Measurements from ENCODE around the gene MYH10.

Gene MYH10

DNA sequence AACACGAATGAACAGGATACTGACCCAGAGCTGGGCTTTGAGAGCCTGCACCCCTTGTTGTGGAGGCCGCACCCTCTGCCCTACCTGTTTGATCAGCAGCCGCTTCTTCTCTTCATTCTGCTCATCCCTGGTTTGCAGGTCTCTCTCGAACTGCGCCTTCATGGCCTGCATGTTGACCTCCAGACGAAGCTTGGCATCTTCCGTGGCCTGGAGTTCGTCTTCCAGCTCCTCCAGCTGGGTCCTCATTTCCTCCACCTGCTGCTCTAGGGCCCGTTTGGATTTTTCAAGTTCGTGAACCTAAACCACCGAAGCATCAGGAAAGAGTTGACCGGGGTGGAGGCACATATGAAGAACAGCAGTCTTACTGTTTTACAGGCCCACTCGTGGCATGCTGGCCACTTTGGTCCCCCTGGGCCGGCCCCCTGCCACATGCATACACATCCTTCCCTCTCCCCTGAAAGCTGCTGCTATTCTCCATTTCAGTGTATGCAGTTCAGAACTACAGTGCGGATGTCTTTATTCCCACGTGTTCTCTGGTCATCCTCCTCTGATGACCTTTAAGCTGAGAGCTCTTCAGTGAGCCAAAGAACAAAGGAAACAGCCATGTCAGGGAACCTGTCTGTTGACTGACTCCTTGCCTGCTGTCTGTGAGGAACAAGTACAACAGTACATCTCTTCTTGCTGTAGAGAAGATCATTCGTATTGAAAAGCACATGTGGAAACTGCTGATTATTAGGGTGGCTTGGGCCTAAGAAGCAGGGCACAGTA, 140.1 kb downstream of the MYH10 start:
- DNase-seq, result no peak

DNA sequence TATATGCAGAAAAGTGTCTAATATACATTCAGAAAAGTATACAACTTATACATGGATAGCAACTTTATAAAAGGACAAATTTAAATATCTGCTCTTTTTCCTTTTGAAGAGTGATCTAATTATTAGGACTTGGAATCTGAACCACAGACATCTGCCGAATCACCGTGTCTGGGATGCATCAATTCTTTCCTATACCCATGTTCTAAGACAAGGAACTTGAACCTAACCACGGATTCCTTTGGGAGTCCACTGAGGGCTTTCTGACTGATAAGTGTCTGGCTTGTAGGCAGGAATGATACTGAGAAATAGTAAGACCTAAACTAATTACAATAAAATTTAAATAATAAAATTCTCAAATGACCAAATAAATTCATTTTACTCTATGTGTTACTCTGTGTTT, 140.7 kb downstream of the MYH10 start:
- no peak for DNase-seq

DNA sequence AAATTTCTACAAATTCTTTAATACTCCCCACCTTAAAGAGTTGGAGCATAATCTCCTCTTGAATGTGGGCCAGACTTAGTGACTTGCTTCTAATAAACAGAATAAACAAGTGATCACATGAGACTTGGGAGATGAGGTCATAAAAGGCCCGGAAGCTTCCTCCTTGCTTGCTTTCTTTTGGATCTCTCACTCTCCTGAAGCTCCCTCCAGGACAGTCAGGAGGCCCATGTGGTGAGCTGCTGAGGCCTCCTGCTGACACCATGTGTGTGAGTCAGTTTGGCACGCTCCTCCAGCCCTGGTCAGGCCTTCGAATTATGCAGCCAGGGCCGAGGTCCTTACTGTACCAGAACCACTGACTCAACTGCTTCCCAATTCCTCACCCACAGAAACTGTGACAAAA, 141.6 kb downstream of the MYH10 start:
- no peak for DNase-seq

DNA sequence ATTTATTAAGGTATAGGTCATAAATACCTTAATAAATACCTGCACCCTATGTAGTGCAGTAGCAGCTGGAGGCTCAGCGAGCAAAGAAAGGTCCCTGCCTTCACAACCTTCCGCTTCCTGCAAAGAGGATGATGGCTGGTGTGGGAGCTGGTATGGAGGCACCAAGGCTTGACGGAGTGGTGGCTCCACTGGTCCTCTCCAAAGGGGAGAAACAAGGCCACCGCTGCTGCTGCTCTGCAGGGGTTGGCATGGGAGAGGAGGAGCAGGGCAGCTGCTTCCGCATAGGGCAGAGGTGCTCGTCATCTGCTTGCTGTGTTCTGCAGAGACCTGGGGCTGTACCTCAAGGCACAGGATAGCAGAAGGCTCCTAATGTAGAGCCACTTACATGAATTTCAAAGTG, 142.0 kb downstream of the MYH10 start:
- no peak for DNase-seq

DNA sequence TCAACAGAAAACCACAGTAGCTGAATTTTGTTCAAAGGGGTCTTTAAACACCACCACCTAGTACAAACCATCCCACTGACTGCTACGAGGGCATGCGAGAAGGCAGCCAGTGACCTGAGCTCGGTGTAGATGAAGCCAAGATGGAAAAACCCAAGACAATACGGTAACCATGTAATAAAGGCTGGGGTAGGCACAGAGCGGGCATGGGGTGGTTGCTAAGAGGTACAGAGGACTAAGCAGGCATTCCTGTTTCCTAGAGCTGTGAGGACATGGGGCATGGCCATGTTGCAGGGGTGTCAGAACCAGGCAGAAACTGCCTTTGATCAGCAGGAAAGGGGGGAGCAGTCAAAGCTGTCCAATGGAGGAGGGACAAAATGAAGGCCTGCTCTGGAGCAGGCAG, 142.8 kb downstream of the MYH10 start:
- DNase-seq, result no peak

DNA sequence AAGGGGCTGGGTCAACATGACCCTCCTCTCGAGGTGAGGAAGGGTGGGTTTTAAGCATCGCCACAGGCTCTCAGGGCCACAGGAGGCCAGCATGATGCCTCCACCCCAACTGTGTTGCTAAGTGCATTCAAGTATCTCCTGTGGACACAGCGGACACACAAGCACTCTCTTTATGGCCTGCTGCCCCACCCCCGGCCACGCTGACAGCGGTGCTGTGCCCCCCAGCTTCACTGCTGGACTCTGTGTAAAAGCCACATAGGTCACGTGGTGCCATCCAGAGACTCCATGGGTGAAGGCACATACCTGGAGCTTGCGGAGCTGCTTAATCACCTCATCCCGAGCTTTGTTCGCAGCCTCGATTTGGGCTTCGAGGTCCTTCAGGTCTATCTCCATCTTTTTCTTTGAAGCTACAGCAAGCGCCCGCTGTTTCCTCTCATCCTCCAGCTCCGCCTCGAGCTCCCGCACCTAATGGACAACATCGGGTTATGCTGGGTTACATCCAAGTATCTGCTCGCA, 143.3 kb downstream of the MYH10 start:
- no peak for DNase-seq

DNA sequence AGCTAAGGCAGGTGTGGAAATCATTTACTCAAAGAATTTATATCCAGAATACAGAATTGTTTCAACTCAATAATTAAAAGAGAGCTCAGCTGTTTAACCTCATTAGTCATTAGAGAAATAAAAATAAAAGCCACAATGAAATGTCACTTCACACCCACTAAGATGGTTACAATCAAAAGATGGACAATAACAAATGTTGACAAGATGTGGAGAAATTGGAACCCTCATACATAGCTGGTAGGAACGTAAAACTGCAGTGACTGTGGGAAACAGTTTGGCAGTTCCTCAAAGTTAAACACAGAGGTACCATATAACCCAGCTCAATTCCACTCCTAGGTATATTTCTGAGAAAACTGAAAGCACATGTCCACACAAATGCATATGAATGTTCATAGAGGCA, 145.0 kb downstream of the MYH10 start:
- DNase-seq, result no peak

DNA sequence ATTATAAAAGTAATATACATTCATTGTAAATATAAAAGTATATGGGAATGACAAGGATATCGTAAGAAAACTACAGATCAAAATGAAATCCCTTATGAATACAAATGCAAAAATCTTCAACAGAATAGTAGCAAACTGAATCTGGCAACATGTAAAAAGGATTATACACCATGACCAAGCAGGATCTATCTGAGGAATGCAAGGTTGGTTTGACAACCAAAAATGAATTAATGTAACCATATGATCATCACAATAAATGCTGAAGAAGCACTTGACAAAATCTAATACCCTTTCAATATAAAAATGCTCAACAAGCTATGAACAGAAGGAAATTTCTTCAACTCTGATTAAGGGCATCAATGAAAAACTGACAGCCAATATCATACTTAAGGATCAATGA, 146.1 kb downstream of the MYH10 start:
- DNase-seq, result no peak

DNA sequence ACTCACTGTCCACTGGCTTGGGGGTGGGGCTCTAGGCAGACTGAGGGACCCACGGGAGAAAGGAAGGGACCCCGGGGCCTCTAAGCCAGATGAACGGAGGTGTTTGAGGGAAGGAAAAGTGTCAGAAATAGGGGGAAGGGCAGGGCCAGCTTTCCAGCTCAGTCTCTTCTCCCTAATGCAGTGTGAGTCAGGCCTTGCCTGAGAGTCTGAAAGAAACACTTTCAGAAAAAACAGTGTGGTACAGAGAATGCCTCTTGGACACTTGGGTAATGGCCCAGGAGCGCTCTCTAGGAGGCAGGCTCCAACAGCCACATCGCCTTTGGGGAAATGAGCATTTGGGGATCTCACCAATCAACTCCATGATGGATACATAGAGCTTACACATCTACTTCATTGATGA, 148.0 kb downstream of the MYH10 start:
- no peak for DNase-seq

DNA sequence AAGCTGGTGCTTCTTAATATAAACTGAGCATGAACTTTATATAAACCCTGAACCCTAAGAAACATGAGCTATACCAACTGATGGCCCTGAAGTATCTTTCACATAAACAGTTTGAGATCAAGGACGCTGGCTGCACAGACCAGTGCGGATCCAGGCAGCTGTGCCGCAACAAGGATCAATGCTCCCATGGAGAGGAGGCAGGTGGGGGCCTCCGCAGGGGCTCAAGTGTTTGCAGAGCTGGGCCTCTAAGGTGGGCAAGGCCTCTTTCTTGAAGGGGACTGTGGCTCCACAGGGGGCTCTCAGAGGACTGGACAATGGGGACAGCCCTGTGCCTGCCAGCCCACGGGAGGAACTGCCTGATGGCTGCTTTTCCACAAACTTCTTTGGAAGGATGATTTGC, 148.8 kb downstream of the MYH10 start:
- DNase-seq, result no peak

DNA sequence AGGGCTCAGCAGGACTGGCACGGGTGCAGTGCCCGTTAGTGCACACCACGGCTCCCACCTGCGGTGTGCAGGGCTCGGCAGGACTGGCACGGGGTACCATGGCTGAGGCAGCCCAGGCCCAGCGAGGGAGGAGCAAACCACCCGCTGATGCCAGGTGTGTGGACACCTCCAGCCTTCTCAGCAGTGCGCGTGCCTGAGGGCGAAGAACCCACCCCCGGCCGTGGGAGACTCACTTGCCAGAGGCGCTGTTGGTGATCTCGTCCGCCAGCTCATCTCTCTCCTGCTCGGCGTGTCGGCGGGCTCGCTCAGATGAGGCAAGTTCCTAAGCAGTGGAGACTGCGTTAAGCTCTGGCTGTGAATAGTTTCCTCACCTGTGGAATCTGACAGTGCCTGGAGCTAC, 149.4 kb downstream of the MYH10 start:
- DNase-seq, result no peak

DNA sequence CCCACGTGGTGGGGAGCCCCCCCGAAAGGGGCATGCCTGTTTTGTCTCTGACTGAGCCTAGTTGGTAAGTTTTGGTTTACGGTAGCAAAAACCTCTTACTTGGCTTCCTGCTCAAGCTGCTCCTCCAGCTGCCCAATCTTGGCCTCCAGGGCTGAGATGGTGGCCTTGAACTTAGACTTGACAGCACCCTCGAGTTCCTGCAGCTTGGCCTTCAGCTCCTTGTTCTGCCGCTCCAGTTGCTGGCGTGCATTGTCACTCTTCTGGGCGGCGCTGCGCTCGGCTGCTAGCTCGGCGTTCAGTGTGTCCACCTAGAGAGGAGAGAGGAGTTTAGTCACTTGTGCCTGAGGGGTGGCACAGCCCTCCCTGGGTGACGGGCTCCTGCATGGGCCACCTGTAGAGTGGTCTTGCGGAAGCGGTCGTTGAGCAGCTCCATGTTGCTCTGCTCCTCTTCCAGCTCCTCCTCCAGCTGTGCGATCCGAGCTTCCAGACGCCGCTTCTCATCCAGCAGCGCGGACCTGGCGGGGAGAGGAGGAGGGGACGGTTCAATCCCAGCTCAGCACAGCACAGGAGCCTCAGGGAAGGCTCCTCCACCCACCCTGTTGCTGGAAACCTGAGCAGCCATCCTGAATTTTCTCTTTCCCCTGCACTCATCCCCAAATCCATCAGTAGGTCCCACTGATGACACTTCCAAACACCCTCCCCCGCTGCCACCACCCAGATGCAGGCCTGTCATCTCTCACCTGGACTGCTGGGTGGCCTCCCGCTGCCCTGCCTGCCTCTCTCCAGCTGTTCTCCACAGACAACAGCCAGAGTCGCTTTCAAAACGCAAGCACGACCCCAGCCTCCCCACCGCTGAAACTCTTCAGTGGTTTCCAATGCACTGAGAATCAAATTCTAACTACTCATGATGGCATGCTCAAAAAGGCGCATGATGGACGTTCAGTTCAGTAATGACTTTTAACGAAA, 150.2 kb downstream of the MYH10 start:
- DNase-seq, result no peak

DNA sequence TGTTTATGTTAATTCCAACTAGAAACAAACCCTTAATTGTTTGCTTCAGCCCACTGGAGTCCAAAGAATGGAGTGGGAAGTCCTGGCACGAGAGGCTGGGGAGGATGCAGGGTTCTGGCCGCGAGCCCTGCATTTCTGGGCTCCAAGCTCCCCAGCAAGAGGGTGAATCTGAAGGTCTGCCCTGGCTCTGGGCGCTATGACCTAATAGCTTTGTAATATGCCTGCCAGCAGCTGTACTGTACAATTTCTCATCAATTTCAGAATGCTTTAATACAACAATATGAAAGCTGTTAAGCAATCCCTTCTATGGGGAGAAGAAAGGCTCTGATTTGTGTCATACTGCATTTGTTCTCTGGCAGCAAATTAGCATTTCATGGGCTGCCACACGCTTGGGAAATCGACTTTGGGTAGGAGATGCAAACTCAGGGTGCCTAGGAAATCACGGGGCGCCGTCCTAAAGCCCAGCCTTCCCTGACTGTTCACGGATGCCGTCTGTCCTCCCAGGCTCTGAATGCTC, 151.0 kb downstream of the MYH10 start:
- DNase-seq, result no peak

DNA sequence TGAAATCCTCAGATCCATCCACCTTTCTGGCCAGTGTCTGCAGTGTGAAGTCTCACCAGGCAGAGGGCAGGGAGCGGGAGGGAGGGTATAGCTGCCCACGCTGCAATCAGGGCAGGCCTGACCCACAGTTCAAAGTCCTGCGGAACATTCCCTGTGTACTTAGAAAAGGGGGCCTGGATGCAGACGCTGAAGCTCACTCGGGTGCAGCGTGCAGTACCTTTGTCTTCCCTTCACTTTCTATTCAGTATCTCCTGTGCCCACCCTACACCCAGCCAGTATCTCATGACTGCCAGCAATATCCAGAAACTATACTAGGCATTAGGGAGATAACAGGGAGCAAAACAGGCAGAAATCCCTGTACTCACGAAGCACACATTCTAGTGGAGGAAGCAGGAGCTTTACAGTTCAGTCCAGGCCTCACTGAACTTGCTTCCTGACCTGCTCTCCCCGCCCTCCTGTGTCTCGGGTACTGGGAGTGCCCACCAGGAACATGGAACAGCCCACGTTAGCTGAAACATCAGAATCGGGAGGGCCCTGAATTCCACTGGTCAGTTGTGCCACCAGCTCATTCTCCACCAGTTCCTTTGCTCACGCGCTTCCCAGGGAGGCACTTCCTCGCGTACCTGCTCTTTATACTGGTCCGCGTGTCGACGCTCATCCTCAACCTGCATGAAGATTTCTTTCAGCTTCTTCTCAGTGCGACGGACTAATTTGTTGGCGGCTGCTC, 152.6 kb downstream of the MYH10 start:
- no peak for DNase-seq

DNA sequence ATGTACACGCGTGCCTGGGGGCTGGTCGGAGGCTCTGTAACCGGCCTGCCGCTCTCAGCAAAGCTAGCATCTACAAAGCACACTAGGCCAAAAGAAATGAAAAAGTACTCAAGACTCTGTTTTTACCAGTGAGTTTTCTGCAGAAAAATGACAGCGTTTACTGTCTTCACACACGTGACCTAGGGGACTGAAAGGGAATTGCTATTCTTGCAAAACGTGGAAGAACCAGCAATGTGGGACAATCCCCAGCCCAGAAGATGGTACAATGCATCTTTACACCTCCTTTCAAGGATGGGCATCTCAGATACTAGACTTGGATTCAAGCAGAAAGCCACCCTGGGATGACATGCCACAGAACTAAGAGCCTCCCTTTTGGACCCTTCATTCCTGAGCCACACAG, 153.4 kb downstream of the MYH10 start:
- no peak for DNase-seq

DNA sequence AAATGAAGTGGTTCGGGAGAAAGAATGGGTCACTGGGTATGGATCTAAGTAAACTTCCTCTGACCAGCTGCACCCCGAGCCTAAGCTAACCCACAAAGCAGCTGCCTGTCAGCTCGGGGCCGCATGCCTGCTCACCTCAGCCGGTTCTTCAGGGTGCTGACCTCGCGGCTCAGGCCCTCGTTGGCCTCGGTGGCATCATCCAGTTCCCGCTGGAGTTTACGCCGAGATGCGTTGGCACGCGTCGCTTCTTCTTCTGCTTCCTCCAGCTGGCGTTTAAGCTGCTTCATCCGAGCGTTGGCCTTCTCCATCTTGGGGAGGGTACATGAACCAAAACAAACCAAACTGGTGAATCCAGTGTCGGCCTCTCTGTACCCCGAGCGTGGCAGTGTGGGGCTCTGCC, 153.8 kb downstream of the MYH10 start:
- DNase-seq, result no peak

DNA sequence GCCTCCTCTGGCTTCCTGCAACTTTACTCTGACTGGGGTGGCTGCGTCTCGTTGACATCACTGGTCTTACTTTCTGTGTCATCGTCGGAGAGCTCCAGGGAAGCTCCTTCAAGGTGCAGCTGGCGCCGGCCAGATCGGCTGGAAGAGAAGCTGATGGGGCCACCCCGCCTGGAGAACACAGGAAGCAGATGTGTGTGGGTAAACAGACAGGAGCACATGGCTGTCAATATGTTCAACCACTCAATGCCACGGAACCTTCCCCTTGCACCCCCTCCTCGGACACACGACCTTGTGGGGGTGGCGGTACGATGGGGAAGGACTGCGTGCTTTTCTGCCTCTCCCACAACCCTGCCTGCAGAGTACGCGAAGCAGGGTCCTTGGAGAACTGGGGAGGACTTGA, 154.7 kb downstream of the MYH10 start:
- no peak for DNase-seq

DNA sequence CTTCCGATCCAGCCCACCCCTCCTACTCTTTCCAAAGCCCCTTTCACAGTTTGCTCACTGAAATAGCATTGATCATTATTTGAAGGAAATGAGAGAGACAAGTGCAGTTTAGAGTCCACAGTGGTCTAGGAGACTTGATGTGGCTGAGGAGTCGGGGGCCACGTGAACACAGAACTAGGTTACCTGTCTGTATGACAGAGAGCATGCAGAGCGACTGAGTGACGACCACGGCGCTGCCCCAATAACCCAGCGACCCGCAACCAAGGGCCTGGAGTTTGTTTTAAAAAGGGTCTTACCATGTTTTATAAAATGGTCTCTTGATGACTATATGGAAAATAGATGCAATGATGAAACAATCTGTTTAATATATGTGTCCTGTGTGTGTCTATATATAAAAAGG, 155.3 kb downstream of the MYH10 start:
- no peak for DNase-seq

DNA sequence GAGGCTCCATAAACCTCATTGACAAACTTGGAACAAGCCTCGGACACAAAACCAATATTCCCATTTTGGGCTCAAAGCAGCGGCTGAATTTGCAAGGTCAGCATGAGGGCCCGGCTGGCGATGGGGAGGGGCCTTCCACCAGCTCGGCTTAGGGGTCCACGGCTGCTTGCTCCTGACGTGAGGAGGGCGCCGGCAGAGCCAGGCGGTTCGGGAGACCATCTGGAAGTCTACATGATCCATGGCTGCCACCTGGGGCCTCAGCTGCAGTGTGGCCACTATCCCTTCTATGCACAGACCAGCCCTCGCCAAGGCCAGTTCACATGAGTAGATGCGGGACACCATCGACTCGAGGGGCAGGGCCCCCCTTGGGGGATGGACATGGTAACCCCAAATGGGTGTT, 155.7 kb downstream of the MYH10 start:
- DNase-seq, result no peak

DNA sequence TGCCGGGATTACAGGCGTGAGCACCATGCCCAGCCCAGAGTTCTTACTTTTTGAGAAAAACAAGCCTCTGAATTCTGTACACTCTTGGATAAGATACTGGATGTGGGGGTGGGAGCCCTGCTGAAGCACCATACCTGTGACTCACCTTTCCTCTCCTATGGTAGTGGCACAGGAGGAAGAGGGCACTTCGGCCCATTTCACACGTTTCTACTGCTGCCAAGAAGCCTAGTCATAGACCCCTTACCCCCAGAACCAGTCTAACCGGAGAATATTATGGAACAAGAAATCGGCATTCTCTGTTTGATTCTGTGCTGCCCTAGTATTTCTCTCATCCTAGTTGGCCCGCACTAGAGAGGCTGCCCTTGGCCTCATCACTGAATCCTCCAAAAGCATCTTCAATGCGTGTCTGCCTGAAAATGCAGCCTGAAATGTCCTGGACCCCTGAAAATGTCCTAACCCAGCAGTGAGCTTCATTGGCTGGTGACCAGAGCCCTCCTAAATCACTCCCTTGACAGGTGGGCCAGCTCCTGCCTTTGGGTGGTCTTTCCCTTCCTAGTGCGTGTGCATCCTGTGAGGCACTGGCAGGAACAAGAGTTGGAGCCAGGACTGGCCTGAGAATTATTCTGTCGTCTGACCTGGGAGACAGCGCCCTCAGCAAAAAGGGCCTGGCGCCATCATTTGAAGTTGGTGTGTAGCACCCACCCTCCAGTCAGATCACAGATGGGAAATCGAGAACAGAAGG, 156.9 kb downstream of the MYH10 start:
- no peak for DNase-seq

DNA sequence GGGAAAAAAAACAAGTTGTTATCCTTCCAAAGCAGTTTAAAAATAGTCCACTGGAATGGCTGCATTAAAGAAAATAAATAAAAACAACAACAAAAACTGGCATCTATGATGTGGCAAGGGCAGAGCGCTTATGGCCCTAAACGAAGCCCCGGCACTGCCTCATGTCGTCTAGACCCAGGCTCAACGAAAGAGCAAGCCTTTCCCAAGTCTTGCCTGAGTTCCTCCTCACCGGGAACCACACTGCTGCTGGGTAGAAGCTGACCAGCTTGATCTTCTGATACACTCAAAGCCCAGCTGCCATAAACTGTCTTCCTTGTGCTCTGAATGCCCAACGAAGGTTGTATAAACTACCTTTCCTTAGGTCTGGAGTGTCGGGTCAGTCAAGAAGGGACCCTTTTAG, 157.9 kb downstream of the MYH10 start:
- DNase-seq, result no peak

DNA sequence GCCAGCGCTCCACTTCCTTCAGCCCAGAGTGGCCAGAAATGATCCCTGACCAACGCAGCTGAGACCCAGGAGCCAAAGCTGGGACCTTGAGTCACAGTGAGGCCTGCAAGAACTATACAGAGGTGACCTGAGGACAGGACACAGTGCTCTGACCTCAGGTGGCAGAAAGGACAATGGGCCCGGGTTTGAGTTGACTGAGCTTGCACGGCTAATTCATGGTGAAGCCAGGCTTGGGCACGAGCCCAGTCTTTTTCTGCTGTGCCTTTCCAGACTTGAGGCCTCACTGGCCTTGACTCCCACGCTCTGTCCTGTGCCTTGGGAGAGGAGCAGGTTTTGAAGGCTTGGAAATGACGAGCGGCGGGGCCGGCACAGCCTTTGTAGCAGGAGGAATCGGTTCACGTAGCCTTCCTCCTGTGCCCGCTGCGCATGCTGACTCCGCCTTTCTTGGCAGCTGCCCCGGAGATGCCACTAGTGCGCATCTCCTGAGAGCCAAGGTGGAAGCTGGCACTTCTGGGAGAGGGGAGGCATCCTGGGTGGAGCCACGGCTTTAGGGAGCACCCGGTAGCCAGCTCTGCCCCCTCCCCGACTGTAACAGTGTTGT, 160.0 kb downstream of the MYH10 start:
- DNase-seq, result no peak

Data from activated CD4-positive, alpha-beta T cell treated with anti-CD3 and anti-CD28 coated beads for 4 hours (primary cell).